HCT116 (cell line): ENCODE measurements around the gene DEFB112. TPM values are rescaled to one million over a fixed set of nuclear protein-coding genes. Genes with fewer than 3 reads are reported as not detected.

Experiments used
- ATAC-seq: fragments of 200-7000 bp; cut with Tn5 transposase; 2 replicates; pipeline ENCODE4 v1.9.1; 2020; ENCODE audit warnings: mild to moderate bottlenecking, moderate library complexity
- BruUV-seq: library from RNA; stranded (reverse); fragments of 400-500 nt; replicated peaks from 2 replicates; lab custom pipeline; 2021; lab: Mats Ljungman, UMichigan
- CTCF ChIA-PET: fragments of 300-600 bp; sonication (Branson Sonifier 250); formaldehyde crosslinking; loops from one replicate; lab custom pipeline; 2021; ENCODE audit warnings: antibody characterized with exemption; lab: Charles Lee
- POLR2A ChIA-PET: fragments of 300-600, 350-600 bp; sonication (Branson Sonifier 250); formaldehyde crosslinking; loops from one replicate; lab custom pipeline; 2021; ENCODE audit warnings: antibody characterized with exemption; lab: Charles Lee
- RAD21 ChIA-PET, 2 experiments: fragments of 300-600 bp; sonication (Branson Sonifier 250); formaldehyde crosslinking; loops; one replicate each; lab custom pipeline; 2023; ENCODE audit warnings: low total read pairs in 2 of 2; ENCODE audit not compliant: uncharacterized antibody in 2 of 2, unreplicated experiment in 2 of 2, low non-redundant PET in 1 of 2; lab: Charles Lee
- DNase-seq: peaks from one replicate; pipeline ENCODE4 v3.0.0-alpha.2; 2010; ENCODE audit warnings: low read depth, low spot score
- H2AFZ ChIP-seq: fragments of 200-600 bp; shearing (Covaris generic), sonication (generic); 2 replicates; pipeline ENCODE4 v1.6.1; 2017; ENCODE audit warnings: low read depth, mixed run types, mixed read lengths, antibody characterized with exemption, low read length; ENCODE audit not compliant: poor library complexity, severe bottlenecking
- H3K27ac ChIP-seq: 2 replicates; pipeline ENCODE4 v1.5.1; 2012; ENCODE audit warnings: low read depth, low read length
- H3K27me3 ChIP-seq: fragments of 200-600 bp; sonication (generic); 2 replicates; pipeline ENCODE4 v1.6.1; 2016; ENCODE audit warnings: mixed run types, low read length, mixed read lengths; ENCODE audit not compliant: insufficient read depth
- H3K36me3 ChIP-seq, 2 experiments: fragments of 200-500 bp in 1 of 2; fragments of 200-600 bp in 1 of 2; sonication (Bioruptor generic) in 1 of 2; sonication (generic) in 1 of 2; 2 replicates each; pipeline versions ENCODE4 v1.5.1 to v1.6.1; 2014 to 2016; ENCODE audit warnings: low read length in 2 of 2, inconsistent platforms in 1 of 2, mixed read lengths in 1 of 2, mixed run types in 1 of 2; ENCODE audit not compliant: insufficient read depth in 2 of 2, control insufficient read depth in 1 of 2
- H3K4me1 ChIP-seq, 2 experiments: fragments of 200-600 bp in 1 of 2; sonication (generic) in 1 of 2; 2 replicates each; pipeline versions ENCODE4 v1.5.1 to v1.6.1; 2012 to 2017; ENCODE audit warnings: low read length in 2 of 2, inconsistent platforms in 1 of 2, mild to moderate bottlenecking in 1 of 2, mixed read lengths in 1 of 2, mixed run types in 1 of 2, moderate library complexity in 1 of 2; ENCODE audit not compliant: insufficient read depth in 2 of 2, control insufficient read depth in 1 of 2
- H3K4me2 ChIP-seq: fragments of 200-600 bp; sonication (generic); 2 replicates; pipeline ENCODE4 v1.6.1; 2017; ENCODE audit warnings: mixed run types, low read length, mixed read lengths
- H3K4me3 ChIP-seq, 2 experiments: fragments of 200-600 bp in 1 of 2; sonication (generic) in 1 of 2; replicated peaks in 1 of 2; 2 replicates each; pipeline ENCODE4 v1.5.1; 2011 to 2016; ENCODE audit warnings: low read length in 2 of 2, control low read depth in 1 of 2, low read depth in 1 of 2, mild to moderate bottlenecking in 1 of 2, mixed read lengths in 1 of 2, mixed run types in 1 of 2
- H3K79me2 ChIP-seq: fragments of 200-600 bp; sonication (generic); 2 replicates; pipeline ENCODE4 v1.6.1; 2017; ENCODE audit warnings: mild to moderate bottlenecking, mixed run types, low read length, moderate library complexity, mixed read lengths; ENCODE audit not compliant: insufficient read depth
- H3K9ac ChIP-seq: fragments of 200-600 bp; sonication (generic); 2 replicates; pipeline ENCODE4 v1.6.1; 2016; ENCODE audit warnings: low read length, mixed read lengths
- H3K9me2 ChIP-seq: fragments of 200-600 bp; sonication (generic), shearing (Covaris generic); 2 replicates; pipeline ENCODE4 v1.6.1; 2017; ENCODE audit warnings: mixed run types, mild to moderate bottlenecking, moderate library complexity; ENCODE audit not compliant: insufficient read depth
- H3K9me3 ChIP-seq, 2 experiments: fragments of 200-500 bp in 1 of 2; fragments of 200-600 bp in 1 of 2; sonication (Bioruptor generic) in 1 of 2; sonication (generic) in 1 of 2; 2 replicates each; pipeline ENCODE4 v1.6.1; 2014 to 2017; ENCODE audit warnings: low read length in 2 of 2, mixed read lengths in 2 of 2, inconsistent platforms in 1 of 2, low read depth in 1 of 2, mild to moderate bottlenecking in 1 of 2, mixed run types in 1 of 2, moderate library complexity in 1 of 2; ENCODE audit not compliant: control insufficient read depth in 1 of 2, insufficient read depth in 1 of 2
- H4K20me1 ChIP-seq: fragments of 200-600 bp; sonication (generic), shearing (Covaris generic); 2 replicates; pipeline ENCODE4 v1.6.1; 2017; ENCODE audit warnings: mixed run types, mild to moderate bottlenecking, moderate library complexity; ENCODE audit not compliant: insufficient read depth
- CBX3 ChIP-seq: IDR thresholded peaks from 2 replicates; pipeline ENCODE4 v1.6.1; 2012; ENCODE audit warnings: low read depth
- EGR1 ChIP-seq: IDR thresholded peaks from 2 replicates; pipeline ENCODE4 v1.6.1; 2012; ENCODE audit warnings: low read depth
- ELF1 ChIP-seq: IDR thresholded peaks from 2 replicates; pipeline ENCODE4 v1.6.1; 2012; ENCODE audit warnings: low read depth, borderline replicate concordance
- EZH2 ChIP-seq: fragments of 200-600 bp; sonication (generic); IDR thresholded peaks from 2 replicates; pipeline ENCODE4 v1.6.1; 2017; ENCODE audit warnings: antibody characterized with exemption, mixed run types
- EZH2phosphoT487 ChIP-seq: fragments of 200-600 bp; IDR thresholded peaks from 2 replicates; pipeline ENCODE4 v1.6.1; 2018; ENCODE audit warnings: antibody characterized with exemption, borderline replicate concordance
- FOSL1 ChIP-seq: IDR thresholded peaks from 2 replicates; pipeline ENCODE4 v1.6.1; 2012; ENCODE audit warnings: low read depth
- POLR2A ChIP-seq: IDR thresholded peaks from 2 replicates; pipeline ENCODE4 v1.7.0; 2011; ENCODE audit warnings: borderline replicate concordance; ENCODE audit not compliant: insufficient read depth, insufficient read length; ENCODE audit errors: extremely low read depth
- SRF ChIP-seq: IDR thresholded peaks from 2 replicates; pipeline ENCODE4 v1.6.1; 2012; ENCODE audit warnings: low read depth
- intact Hi-C: fragments of 100-400 bp; cut with micrococcal nuclease; formaldehyde crosslinking; loops from 2 replicates; pipeline ENCODE4 v1.10.0; 2022
- total RNA-seq: library from RNA; stranded (reverse); gene quantifications from one replicate; pipeline ENCODE4 v1.2.1, GENCODE V29; 2021; ENCODE audit not compliant: unreplicated experiment
- TF ChIP-seq, protein P1 (sequence below): IDR thresholded peaks from 2 replicates; pipeline ENCODE4 v1.6.1; 2012; ENCODE audit warnings: low read depth
- TF ChIP-seq, protein P2 (sequence below): IDR thresholded peaks from 2 replicates; pipeline ENCODE4 v1.6.1; 2011; ENCODE audit warnings: mild to moderate bottlenecking, low read length, moderate library complexity; ENCODE audit not compliant: insufficient replicate concordance; ENCODE audit errors: extremely low read depth

DEFB112 gene
- total RNA-seq, 1 experiment from 2014 or later, result not detected

DNA sequence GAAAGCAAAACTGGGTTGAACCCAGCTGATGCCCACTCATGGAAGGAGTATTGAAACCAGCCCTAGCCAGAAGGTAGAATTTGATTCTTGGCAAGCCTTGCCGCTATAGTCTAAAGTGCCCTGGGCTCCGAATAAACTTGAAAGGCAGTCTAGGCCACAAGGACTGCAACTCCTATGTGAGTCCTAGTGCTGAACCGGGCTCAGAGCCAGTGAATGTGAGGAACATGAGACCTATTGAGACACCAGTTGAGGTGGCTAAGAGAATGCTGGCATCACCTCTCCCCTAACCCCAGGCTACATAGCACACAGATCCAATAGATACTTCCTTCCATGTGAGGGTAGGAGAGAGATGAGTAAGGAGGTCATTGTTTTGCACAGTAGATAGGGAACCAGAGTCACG, 24.5 kb downstream of the DEFB112 start:
- ChIA-PET RAD21 (no interaction called here), CTCF (no interaction called here), POLR2A (no interaction called here)
- Histone ChIP-seq H3K79me2 (no peaks in the 10 kb centered on the region), H3K4me3 (no peak overlapping the region), H3K27me3 (no peaks in the 10 kb centered on the region), H3K27ac (no peak overlapping the region), H2AFZ (no peak overlapping the region), H3K36me3 (no peaks in the 10 kb centered on the region), H4K20me1 (no peaks in the 10 kb centered on the region), H3K9me3 (no peaks in the 10 kb centered on the region), H3K9me2 (no peaks in the 10 kb centered on the region), H3K4me2 (no peak overlapping the region), H3K9ac (no peak overlapping the region), H3K4me1 (no peaks in the 10 kb centered on the region)
- BruUV-seq, result no TSS peak
- intact Hi-C loops, result no loop called here
- DNase-seq, result no peak
- ATAC-seq, result no peak
- no peak for TF ChIP-seq EGR1
- TF ChIP-seq, protein P1, sequence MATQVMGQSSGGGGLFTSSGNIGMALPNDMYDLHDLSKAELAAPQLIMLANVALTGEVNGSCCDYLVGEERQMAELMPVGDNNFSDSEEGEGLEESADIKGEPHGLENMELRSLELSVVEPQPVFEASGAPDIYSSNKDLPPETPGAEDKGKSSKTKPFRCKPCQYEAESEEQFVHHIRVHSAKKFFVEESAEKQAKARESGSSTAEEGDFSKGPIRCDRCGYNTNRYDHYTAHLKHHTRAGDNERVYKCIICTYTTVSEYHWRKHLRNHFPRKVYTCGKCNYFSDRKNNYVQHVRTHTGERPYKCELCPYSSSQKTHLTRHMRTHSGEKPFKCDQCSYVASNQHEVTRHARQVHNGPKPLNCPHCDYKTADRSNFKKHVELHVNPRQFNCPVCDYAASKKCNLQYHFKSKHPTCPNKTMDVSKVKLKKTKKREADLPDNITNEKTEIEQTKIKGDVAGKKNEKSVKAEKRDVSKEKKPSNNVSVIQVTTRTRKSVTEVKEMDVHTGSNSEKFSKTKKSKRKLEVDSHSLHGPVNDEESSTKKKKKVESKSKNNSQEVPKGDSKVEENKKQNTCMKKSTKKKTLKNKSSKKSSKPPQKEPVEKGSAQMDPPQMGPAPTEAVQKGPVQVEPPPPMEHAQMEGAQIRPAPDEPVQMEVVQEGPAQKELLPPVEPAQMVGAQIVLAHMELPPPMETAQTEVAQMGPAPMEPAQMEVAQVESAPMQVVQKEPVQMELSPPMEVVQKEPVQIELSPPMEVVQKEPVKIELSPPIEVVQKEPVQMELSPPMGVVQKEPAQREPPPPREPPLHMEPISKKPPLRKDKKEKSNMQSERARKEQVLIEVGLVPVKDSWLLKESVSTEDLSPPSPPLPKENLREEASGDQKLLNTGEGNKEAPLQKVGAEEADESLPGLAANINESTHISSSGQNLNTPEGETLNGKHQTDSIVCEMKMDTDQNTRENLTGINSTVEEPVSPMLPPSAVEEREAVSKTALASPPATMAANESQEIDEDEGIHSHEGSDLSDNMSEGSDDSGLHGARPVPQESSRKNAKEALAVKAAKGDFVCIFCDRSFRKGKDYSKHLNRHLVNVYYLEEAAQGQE, result no peak
- no peak for TF ChIP-seq EZH2phosphoT487
- TF ChIP-seq FOSL1, result no peak
- no peak for TF ChIP-seq CBX3
- TF ChIP-seq, protein P2, sequence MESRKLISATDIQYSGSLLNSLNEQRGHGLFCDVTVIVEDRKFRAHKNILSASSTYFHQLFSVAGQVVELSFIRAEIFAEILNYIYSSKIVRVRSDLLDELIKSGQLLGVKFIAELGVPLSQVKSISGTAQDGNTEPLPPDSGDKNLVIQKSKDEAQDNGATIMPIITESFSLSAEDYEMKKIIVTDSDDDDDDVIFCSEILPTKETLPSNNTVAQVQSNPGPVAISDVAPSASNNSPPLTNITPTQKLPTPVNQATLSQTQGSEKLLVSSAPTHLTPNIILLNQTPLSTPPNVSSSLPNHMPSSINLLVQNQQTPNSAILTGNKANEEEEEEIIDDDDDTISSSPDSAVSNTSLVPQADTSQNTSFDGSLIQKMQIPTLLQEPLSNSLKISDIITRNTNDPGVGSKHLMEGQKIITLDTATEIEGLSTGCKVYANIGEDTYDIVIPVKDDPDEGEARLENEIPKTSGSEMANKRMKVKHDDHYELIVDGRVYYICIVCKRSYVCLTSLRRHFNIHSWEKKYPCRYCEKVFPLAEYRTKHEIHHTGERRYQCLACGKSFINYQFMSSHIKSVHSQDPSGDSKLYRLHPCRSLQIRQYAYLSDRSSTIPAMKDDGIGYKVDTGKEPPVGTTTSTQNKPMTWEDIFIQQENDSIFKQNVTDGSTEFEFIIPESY, result no peak
- TF ChIP-seq POLR2A, result no peak
- no peak for TF ChIP-seq EZH2
- no peak for TF ChIP-seq SRF
- no peak for TF ChIP-seq ELF1
